ENCODE measurements around the gene YAE1.

- TF ChIP-seq, protein P1, sequence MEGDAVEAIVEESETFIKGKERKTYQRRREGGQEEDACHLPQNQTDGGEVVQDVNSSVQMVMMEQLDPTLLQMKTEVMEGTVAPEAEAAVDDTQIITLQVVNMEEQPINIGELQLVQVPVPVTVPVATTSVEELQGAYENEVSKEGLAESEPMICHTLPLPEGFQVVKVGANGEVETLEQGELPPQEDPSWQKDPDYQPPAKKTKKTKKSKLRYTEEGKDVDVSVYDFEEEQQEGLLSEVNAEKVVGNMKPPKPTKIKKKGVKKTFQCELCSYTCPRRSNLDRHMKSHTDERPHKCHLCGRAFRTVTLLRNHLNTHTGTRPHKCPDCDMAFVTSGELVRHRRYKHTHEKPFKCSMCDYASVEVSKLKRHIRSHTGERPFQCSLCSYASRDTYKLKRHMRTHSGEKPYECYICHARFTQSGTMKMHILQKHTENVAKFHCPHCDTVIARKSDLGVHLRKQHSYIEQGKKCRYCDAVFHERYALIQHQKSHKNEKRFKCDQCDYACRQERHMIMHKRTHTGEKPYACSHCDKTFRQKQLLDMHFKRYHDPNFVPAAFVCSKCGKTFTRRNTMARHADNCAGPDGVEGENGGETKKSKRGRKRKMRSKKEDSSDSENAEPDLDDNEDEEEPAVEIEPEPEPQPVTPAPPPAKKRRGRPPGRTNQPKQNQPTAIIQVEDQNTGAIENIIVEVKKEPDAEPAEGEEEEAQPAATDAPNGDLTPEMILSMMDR (conservative IDR thresholded peaks at IDR 0.05): no peak
- no peak for TF ChIP-seq EZH2 (IDR thresholded peaks at IDR 0.05; ENCODE audit: low read depth)
Measured at GRCh38 chr7:39557222-39557621, 9.0 kb upstream of the YAE1 start.

Measured in PC-9 (cell line).